ENCODE data around the gene RELL2. TPM values are rescaled to one million over a fixed set of nuclear protein-coding genes. Genes with fewer than 3 reads are reported as not detected.

The RELL2 gene
- total RNA-seq, 1 experiment from 2014 or later: 23.8 TPM

DNA sequence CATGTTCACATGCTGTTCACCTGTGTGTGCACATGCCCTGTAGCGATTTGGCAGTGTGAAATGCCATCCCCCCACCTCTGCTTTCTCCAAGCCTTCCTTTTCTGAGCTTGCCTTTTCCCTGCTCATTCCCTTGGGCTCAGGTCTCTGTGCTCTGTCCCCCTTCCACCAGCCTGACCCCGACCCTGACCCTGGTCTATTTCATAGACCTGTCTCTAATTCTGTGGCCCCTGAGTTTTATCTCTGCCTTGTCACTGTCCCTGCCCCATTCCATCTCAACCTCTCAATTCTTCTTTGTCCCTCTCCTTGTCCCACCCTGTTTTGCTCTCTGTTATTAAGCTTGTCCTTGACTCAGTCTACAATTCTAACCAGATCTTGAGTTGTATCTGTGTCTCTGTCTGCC, 44.5 kb downstream of the RELL2 start:
- ATAC-seq: peak; percentile 1; the same call in 1 of the 2 replicates
- TF ChIP-seq ZNF317 (CRISPR knock-in tag; IDR thresholded peaks at IDR 0.05; ENCODE audit: borderline replicate concordance, low read depth) (no peak), TP53 (CRISPR knock-in tag; IDR thresholded peaks at IDR 0.05) (peak; percentile 7; the same call in 1 of the 2 replicates), KAT7 (CRISPR knock-in tag; IDR thresholded peaks at IDR 0.05; ENCODE audit: borderline replicate concordance) (0 out of 2 replicates have a peak, but pooled peaks have one; percentile 23), TEAD1 (CRISPR knock-in tag; IDR thresholded peaks at IDR 0.05) (no peak), ATF1 (CRISPR knock-in tag; IDR thresholded peaks at IDR 0.05) (no peak), EMX1 (CRISPR knock-in tag; IDR thresholded peaks at IDR 0.05) (no peak), TCF7 (CRISPR knock-in tag; IDR thresholded peaks at IDR 0.05; ENCODE audit: low read depth) (no peak), ZNF232 (CRISPR knock-in tag; IDR thresholded peaks at IDR 0.05) (0 out of 2 replicates have a peak, but pooled peaks have one; percentile 11), ZNF396 (CRISPR knock-in tag; IDR thresholded peaks at IDR 0.05; ENCODE audit: borderline replicate concordance) (no peak), JAZF1 (CRISPR knock-in tag; IDR thresholded peaks at IDR 0.05) (no peak), NFYB (CRISPR knock-in tag; conservative IDR thresholded peaks at IDR 0.05; ENCODE audit: low read depth) (no peak), E2F4 (CRISPR knock-in tag; IDR thresholded peaks at IDR 0.05; ENCODE audit: borderline replicate concordance, low read depth) (no peak), SMAD4 (CRISPR knock-in tag; IDR thresholded peaks at IDR 0.05) (no peak), ZNF425 (CRISPR knock-in tag; conservative IDR thresholded peaks at IDR 0.05) (no peak), SP1 (CRISPR knock-in tag; conservative IDR thresholded peaks at IDR 0.05) (no peak)
- TF ChIP-seq, protein P1, sequence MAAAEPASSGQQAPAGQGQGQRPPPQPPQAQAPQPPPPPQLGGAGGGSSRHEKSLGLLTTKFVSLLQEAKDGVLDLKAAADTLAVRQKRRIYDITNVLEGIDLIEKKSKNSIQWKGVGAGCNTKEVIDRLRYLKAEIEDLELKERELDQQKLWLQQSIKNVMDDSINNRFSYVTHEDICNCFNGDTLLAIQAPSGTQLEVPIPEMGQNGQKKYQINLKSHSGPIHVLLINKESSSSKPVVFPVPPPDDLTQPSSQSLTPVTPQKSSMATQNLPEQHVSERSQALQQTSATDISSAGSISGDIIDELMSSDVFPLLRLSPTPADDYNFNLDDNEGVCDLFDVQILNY (CRISPR knock-in tag; IDR thresholded peaks at IDR 0.05): no peak
- TF ChIP-seq, protein P2, sequence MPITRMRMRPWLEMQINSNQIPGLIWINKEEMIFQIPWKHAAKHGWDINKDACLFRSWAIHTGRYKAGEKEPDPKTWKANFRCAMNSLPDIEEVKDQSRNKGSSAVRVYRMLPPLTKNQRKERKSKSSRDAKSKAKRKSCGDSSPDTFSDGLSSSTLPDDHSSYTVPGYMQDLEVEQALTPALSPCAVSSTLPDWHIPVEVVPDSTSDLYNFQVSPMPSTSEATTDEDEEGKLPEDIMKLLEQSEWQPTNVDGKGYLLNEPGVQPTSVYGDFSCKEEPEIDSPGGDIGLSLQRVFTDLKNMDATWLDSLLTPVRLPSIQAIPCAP (CRISPR knock-in tag; IDR thresholded peaks at IDR 0.05): no peak
- TF ChIP-seq, protein P3, sequence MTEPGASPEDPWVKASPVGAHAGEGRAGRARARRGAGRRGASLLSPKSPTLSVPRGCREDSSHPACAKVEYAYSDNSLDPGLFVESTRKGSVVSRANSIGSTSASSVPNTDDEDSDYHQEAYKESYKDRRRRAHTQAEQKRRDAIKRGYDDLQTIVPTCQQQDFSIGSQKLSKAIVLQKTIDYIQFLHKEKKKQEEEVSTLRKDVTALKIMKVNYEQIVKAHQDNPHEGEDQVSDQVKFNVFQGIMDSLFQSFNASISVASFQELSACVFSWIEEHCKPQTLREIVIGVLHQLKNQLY (CRISPR knock-in tag; IDR thresholded peaks at IDR 0.05): no peak
- TF ChIP-seq, protein P4, sequence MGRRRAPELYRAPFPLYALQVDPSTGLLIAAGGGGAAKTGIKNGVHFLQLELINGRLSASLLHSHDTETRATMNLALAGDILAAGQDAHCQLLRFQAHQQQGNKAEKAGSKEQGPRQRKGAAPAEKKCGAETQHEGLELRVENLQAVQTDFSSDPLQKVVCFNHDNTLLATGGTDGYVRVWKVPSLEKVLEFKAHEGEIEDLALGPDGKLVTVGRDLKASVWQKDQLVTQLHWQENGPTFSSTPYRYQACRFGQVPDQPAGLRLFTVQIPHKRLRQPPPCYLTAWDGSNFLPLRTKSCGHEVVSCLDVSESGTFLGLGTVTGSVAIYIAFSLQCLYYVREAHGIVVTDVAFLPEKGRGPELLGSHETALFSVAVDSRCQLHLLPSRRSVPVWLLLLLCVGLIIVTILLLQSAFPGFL (CRISPR knock-in tag; IDR thresholded peaks at IDR 0.05; ENCODE audit: borderline replicate concordance): no peak
- TF ChIP-seq, protein P5, sequence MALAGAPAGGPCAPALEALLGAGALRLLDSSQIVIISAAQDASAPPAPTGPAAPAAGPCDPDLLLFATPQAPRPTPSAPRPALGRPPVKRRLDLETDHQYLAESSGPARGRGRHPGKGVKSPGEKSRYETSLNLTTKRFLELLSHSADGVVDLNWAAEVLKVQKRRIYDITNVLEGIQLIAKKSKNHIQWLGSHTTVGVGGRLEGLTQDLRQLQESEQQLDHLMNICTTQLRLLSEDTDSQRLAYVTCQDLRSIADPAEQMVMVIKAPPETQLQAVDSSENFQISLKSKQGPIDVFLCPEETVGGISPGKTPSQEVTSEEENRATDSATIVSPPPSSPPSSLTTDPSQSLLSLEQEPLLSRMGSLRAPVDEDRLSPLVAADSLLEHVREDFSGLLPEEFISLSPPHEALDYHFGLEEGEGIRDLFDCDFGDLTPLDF (CRISPR knock-in tag; IDR thresholded peaks at IDR 0.05): 0 out of 2 replicates have a peak, but pooled peaks have one; percentile 16
- TF ChIP-seq, protein P6, sequence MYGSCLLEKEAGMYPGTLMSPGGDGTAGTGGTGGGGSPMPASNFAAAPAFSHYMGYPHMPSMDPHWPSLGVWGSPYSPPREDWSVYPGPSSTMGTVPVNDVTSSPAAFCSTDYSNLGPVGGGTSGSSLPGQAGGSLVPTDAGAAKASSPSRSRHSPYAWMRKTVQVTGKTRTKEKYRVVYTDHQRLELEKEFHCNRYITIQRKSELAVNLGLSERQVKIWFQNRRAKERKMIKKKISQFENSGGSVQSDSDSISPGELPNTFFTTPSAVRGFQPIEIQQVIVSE (CRISPR knock-in tag; IDR thresholded peaks at IDR 0.05; ENCODE audit: borderline replicate concordance): no peak
- TF ChIP-seq, protein P7, sequence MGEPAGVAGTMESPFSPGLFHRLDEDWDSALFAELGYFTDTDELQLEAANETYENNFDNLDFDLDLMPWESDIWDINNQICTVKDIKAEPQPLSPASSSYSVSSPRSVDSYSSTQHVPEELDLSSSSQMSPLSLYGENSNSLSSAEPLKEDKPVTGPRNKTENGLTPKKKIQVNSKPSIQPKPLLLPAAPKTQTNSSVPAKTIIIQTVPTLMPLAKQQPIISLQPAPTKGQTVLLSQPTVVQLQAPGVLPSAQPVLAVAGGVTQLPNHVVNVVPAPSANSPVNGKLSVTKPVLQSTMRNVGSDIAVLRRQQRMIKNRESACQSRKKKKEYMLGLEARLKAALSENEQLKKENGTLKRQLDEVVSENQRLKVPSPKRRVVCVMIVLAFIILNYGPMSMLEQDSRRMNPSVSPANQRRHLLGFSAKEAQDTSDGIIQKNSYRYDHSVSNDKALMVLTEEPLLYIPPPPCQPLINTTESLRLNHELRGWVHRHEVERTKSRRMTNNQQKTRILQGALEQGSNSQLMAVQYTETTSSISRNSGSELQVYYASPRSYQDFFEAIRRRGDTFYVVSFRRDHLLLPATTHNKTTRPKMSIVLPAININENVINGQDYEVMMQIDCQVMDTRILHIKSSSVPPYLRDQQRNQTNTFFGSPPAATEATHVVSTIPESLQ (CRISPR knock-in tag; IDR thresholded peaks at IDR 0.05): no peak

More for the DNA sequence above, 44.5 kb downstream of the RELL2 start:
- Mint-ChIP-seq H3K9me3 (peaks cover 4% of the 10 kb centered on the region; the same call in 1 of the 2 replicates), H3K4me1 (peaks cover 45% of the 10 kb centered on the region), H3K27me3 (ENCODE audit: low read depth) (no peaks in the 10 kb centered on the region), H3K36me3 (peaks cover 21% of the 10 kb centered on the region), H3K27ac (peak overlapping the region; percentile 96), H3K4me3 (peak overlapping the region; percentile 84)
- no peak for DNase-seq (ENCODE audit: low spot score)
- CTCF ChIA-PET: interaction anchor here (0.6 to 4.1 kb wide), 20 partner anchors 11 to 288 kb away, joined by 3 to 36 read pairs (median 6); partner anchors contain the start of genes DIAPH1, FCHSD1, HDAC3 and PCDH1
- POLR2A ChIA-PET: interaction anchor here (0.6 to 2.1 kb wide), 6 partner anchors 11 to 288 kb away, joined by 3 to 5 read pairs (median 4); partner anchors contain the start of genes DELE1, HDAC3, RELL2 and RNF14

All from WTC11 (cell line).